Measurements from ENCODE around the gene ADGRD2. TPM values are rescaled to one million over a fixed set of nuclear protein-coding genes. Genes with fewer than 3 reads are reported as not detected.

Gene ADGRD2
- total RNA-seq, 1 experiment from 2014 or later = not detected

- no peaks in the 10 kb centered on the region; the same call in 1 of the 2 replicates for H3K27me3 ChIP-seq (ENCODE audit: control insufficient read depth, insufficient read depth, low read length)
- CTCF ChIA-PET = no interaction called here
Measured at GRCh38 chr9:124498499-124499146, 48.4 kb downstream of the ADGRD2 start.

GRCh38 chr9:124499216-124499615 lies 49.0 kb downstream of the ADGRD2 start:
- ATAC-seq (no peak), DNase-seq (ENCODE audit: low read depth, low spot score) (no peak)
- Histone ChIP-seq H3K4me3 (ENCODE audit: low read depth in 2 of 2, low read length in 2 of 2) (no peak overlapping the region), H3K9me3 (ENCODE audit: control insufficient read depth, insufficient read depth, low read depth, low read length) (no peaks in the 10 kb centered on the region), H3K27me3 (ENCODE audit: control insufficient read depth, insufficient read depth, low read length) (no peaks in the 10 kb centered on the region; the same call in 1 of the 2 replicates), H3K36me3 (ENCODE audit: control insufficient read depth, insufficient read depth, low read length) (no peaks in the 10 kb centered on the region), H3K27ac (ENCODE audit: low read length) (no peak overlapping the region), H3K4me1 (ENCODE audit: control insufficient read depth, insufficient read depth, low read length) (no peaks in the 10 kb centered on the region)
- TF ChIP-seq REST (IDR thresholded peaks at IDR 0.05; ENCODE audit: insufficient read depth in 1 of 2, low read depth in 2 of 2, low read length in 1 of 2) (no peak), SIN3A (IDR thresholded peaks at IDR 0.05; ENCODE audit: borderline replicate concordance, insufficient read depth, low read depth, low read length) (no peak), POLR2AphosphoS5 (IDR thresholded peaks at IDR 0.05; ENCODE audit: low read depth, low read length) (no peak), TCF7L2 (IDR thresholded peaks at IDR 0.05; ENCODE audit: low read depth, low read length) (no peak), CTCF (IDR thresholded peaks at IDR 0.05) (no peak)
- ChIA-PET CTCF (no interaction called here), POLR2A (no interaction called here)
- intact Hi-C loops (cut with micrococcal nuclease; ENCODE audit: unreplicated experiment) (no loop called here), in situ Hi-C loops (cut with HindIII; ENCODE audit: low pct_unique_long_range_greater_than_20kb, low sequenced_read_pairs) (no loop called here)
- BruUV-seq (replicated peaks) = no TSS peak

More at GRCh38 chr9:124498499-124499146, 48.4 kb downstream of the ADGRD2 start:
- intact Hi-C loops (cut with micrococcal nuclease; ENCODE audit: unreplicated experiment) (no loop called here), in situ Hi-C loops (cut with HindIII; ENCODE audit: low pct_unique_long_range_greater_than_20kb, low sequenced_read_pairs) (no loop called here)
- Histone ChIP-seq H3K9me3 (ENCODE audit: control insufficient read depth, insufficient read depth, low read depth, low read length) (no peaks in the 10 kb centered on the region), H3K27ac (ENCODE audit: low read length) (no peak overlapping the region), H3K36me3 (ENCODE audit: control insufficient read depth, insufficient read depth, low read length) (no peaks in the 10 kb centered on the region), H3K4me1 (ENCODE audit: control insufficient read depth, insufficient read depth, low read length) (no peaks in the 10 kb centered on the region), H3K4me3 (ENCODE audit: low read depth in 2 of 2, low read length in 2 of 2) (no peak overlapping the region)
- DNase-seq (ENCODE audit: low read depth, low spot score) (no peak), ATAC-seq (no peak)
- TF ChIP-seq POLR2AphosphoS5 (IDR thresholded peaks at IDR 0.05; ENCODE audit: low read depth, low read length) (no peak), SIN3A (IDR thresholded peaks at IDR 0.05; ENCODE audit: borderline replicate concordance, insufficient read depth, low read depth, low read length) (no peak), REST (IDR thresholded peaks at IDR 0.05; ENCODE audit: insufficient read depth in 1 of 2, low read depth in 2 of 2, low read length in 1 of 2) (no peak), TCF7L2 (IDR thresholded peaks at IDR 0.05; ENCODE audit: low read depth, low read length) (no peak), CTCF (IDR thresholded peaks at IDR 0.05) (no peak)
- no TSS peak for BruUV-seq (replicated peaks)
- POLR2A ChIA-PET = no interaction called here

Measured in Panc1 (cell line).